HG02970 (cell line): ENCODE data around the gene OLA1.

Experiments used
- ATAC-seq: cut with Tn5 transposase; IDR thresholded peaks from one replicate; pipeline ENCODE4 v1.9.1; 2021; ENCODE audit warnings: mild to moderate bottlenecking, moderate library complexity, moderate number of reproducible peaks; ENCODE audit not compliant: unreplicated experiment, low FRiP score

Gene OLA1

GRCh38 chr2:174227748-174228147, 20.6 kb downstream of the OLA1 start:
- ATAC-seq, result no peak

GRCh38 chr2:174224665-174225288, 23.6 kb downstream of the OLA1 start:
- ATAC-seq, result no peak

- ATAC-seq, result no peak
Observed at GRCh38 chr2:174224125-174224524, 24.2 kb downstream of the OLA1 start.

- no peak for ATAC-seq
Observed at GRCh38 chr2:174223388-174223787, 24.9 kb downstream of the OLA1 start.

GRCh38 chr2:174222154-174222553, 26.2 kb downstream of the OLA1 start:
- no peak for ATAC-seq

GRCh38 chr2:174219321-174219720, 29.0 kb downstream of the OLA1 start:
- ATAC-seq, result no peak

GRCh38 chr2:174218773-174219172, 29.6 kb downstream of the OLA1 start:
- no peak for ATAC-seq

GRCh38 chr2:174217869-174218268, 30.5 kb downstream of the OLA1 start:
- no peak for ATAC-seq

- no peak for ATAC-seq
Observed at GRCh38 chr2:174211954-174212353, 36.4 kb downstream of the OLA1 start.

GRCh38 chr2:174210862-174211261, 37.5 kb downstream of the OLA1 start:
- no peak for ATAC-seq

GRCh38 chr2:174209325-174209724, 39.0 kb downstream of the OLA1 start:
- ATAC-seq, result no peak

- no peak for ATAC-seq
Observed at GRCh38 chr2:174208026-174208425, 40.3 kb downstream of the OLA1 start.

GRCh38 chr2:174205562-174205961, 42.8 kb downstream of the OLA1 start:
- ATAC-seq, result no peak

GRCh38 chr2:174202188-174202587, 46.1 kb downstream of the OLA1 start:
- ATAC-seq, result no peak

- ATAC-seq, result no peak
Observed at GRCh38 chr2:174198846-174199564, 49.3 kb downstream of the OLA1 start.

- no peak for ATAC-seq
Observed at GRCh38 chr2:174195253-174195652, 53.1 kb downstream of the OLA1 start.

GRCh38 chr2:174193737-174194136, 54.6 kb downstream of the OLA1 start:
- ATAC-seq, result no peak

- no peak for ATAC-seq
Observed at GRCh38 chr2:174192664-174193063, 55.7 kb downstream of the OLA1 start.

- ATAC-seq, result no peak
Observed at GRCh38 chr2:174191342-174192074, 56.8 kb downstream of the OLA1 start.

GRCh38 chr2:174184915-174185314, 63.4 kb downstream of the OLA1 start:
- no peak for ATAC-seq

GRCh38 chr2:174184504-174184903, 63.8 kb downstream of the OLA1 start:
- ATAC-seq, result no peak

GRCh38 chr2:174183076-174183475, 65.3 kb downstream of the OLA1 start:
- no peak for ATAC-seq
